Caco-2 (cell line): ENCODE measurements around the gene NTN1. TPM values are rescaled to one million over a fixed set of nuclear protein-coding genes. Genes with fewer than 3 reads are reported as not detected.

Experiments
- BruUV-seq: library from RNA; stranded (reverse); fragments of 400-500 nt; replicated peaks from 2 replicates; lab custom pipeline; 2021; lab: Mats Ljungman, UMichigan
- CTCF ChIA-PET: fragments of 300-600 bp; sonication (Branson Sonifier 250); formaldehyde crosslinking; loops from one replicate; lab custom pipeline; 2022; ENCODE audit warnings: antibody characterized with exemption; lab: Charles Lee
- POLR2A ChIA-PET: fragments of 300-600 bp; sonication (Branson Sonifier 250); formaldehyde crosslinking; loops from one replicate; lab custom pipeline; 2022; ENCODE audit warnings: antibody characterized with exemption; lab: Charles Lee
- DNase-seq, 2 experiments: peaks; one replicate each; pipeline versions ENCODE4 v3.0.0 to v3.0.0-alpha.2; 2020 to 2022
- H3K27me3 ChIP-seq: replicated peaks from 2 replicates; pipeline ENCODE4 v1.6.0; 2011; ENCODE audit warnings: low read length; ENCODE audit not compliant: control insufficient read depth, insufficient read depth
- H3K36me3 ChIP-seq: 2 replicates; pipeline ENCODE4 v1.5.1; 2011; ENCODE audit warnings: low read length; ENCODE audit not compliant: control insufficient read depth, insufficient read depth
- H3K4me1 ChIP-seq: fragments of 250-450 bp; sonication (Bioruptor Pico); 2 replicates; pipeline ENCODE4 v1.5.1; 2020; ENCODE audit warnings: mild to moderate bottlenecking
- H3K4me3 ChIP-seq: 2 replicates; pipeline ENCODE4 v1.5.1; 2011; ENCODE audit warnings: low read depth, mild to moderate bottlenecking, control low read depth, low read length
- H3K9me3 ChIP-seq: fragments of 250-450 bp; sonication (Bioruptor Pico); 2 replicates; pipeline ENCODE4 v1.5.1; 2020; ENCODE audit warnings: mild to moderate bottlenecking, moderate library complexity
- H3K27ac Mint-ChIP-seq: one replicate; pipeline ENCODE4 v1.8.0; 2022; ENCODE audit warnings: mixed read lengths; ENCODE audit not compliant: unreplicated experiment
- H3K27me3 Mint-ChIP-seq: one replicate; pipeline ENCODE4 v1.8.0; 2022; ENCODE audit warnings: mixed read lengths; ENCODE audit not compliant: insufficient read depth, unreplicated experiment
- H3K36me3 Mint-ChIP-seq: one replicate; pipeline ENCODE4 v1.8.0; 2022; ENCODE audit warnings: mild to moderate bottlenecking, mixed read lengths; ENCODE audit not compliant: insufficient read depth, unreplicated experiment
- H3K4me1 Mint-ChIP-seq: one replicate; pipeline ENCODE4 v1.8.0; 2022; ENCODE audit warnings: low read depth, mixed read lengths; ENCODE audit not compliant: unreplicated experiment
- H3K4me3 Mint-ChIP-seq: one replicate; pipeline ENCODE4 v1.8.0; 2022; ENCODE audit warnings: mild to moderate bottlenecking, moderate library complexity, mixed read lengths; ENCODE audit not compliant: unreplicated experiment
- H3K9me3 Mint-ChIP-seq: one replicate; pipeline ENCODE4 v1.8.0; 2022; ENCODE audit warnings: mixed read lengths; ENCODE audit not compliant: unreplicated experiment
- CTCF ChIP-seq, 2 experiments: fragments of 200-600 bp in 1 of 2; IDR thresholded peaks; 1 replicate in 1 of 2; 2 replicates in 1 of 2; pipeline versions ENCODE4 v1.5.1 to v1.8.0; 2011 to 2022; ENCODE audit warnings: antibody characterized with exemption in 1 of 2, control low read depth in 1 of 2, inconsistent platforms in 1 of 2, low read depth in 1 of 2, low read length in 1 of 2, mild to moderate bottlenecking in 1 of 2, moderate library complexity in 1 of 2; ENCODE audit not compliant: insufficient read depth in 1 of 2, severe bottlenecking in 1 of 2, unreplicated experiment in 1 of 2
- intact Hi-C: fragments of 100-400 bp; cut with micrococcal nuclease; formaldehyde crosslinking; loops from one replicate; pipeline ENCODE4 v1.10.0; 2022; ENCODE audit not compliant: unreplicated experiment
- total RNA-seq: library from RNA; stranded (reverse); gene quantifications from 2 replicates; pipeline ENCODE4 v1.2.3, GENCODE V29; 2022

Gene NTN1
- total RNA-seq, 1 experiment from 2014 or later: 0.88 TPM

GRCh38 chr17:9237053-9237410 lies 215.7 kb downstream of the NTN1 start:
- POLR2A ChIA-PET: no interaction called here

GRCh38 chr17:9237661-9238301 lies 216.5 kb downstream of the NTN1 start:
- no peak overlapping the region for H3K4me3 ChIP-seq
- H3K27me3 ChIP-seq: no peaks in the 10 kb centered on the region
- no peaks in the 10 kb centered on the region for H3K4me1 ChIP-seq
- no peak for TF ChIP-seq CTCF (IDR thresholded peaks at IDR 0.05; ENCODE audit: insufficient read depth in 1 of 2, low read depth in 1 of 2, low read length in 1 of 2, severe bottlenecking in 1 of 2, unreplicated experiment in 1 of 2)
- H3K4me1 Mint-ChIP-seq: no peaks in the 10 kb centered on the region
- H3K4me3 Mint-ChIP-seq: no peak overlapping the region
- no peak overlapping the region for H3K27ac Mint-ChIP-seq
- no peaks in the 10 kb centered on the region for H3K36me3 Mint-ChIP-seq
- DNase-seq: no peak
- no peaks in the 10 kb centered on the region for H3K27me3 Mint-ChIP-seq
- intact Hi-C loops: no loop called here
- ChIA-PET POLR2A (no interaction called here), CTCF (no interaction called here)
- H3K9me3 ChIP-seq: no peaks in the 10 kb centered on the region
- no TSS peak for BruUV-seq
- H3K9me3 Mint-ChIP-seq: no peaks in the 10 kb centered on the region
- H3K36me3 ChIP-seq: no peaks in the 10 kb centered on the region

More at GRCh38 chr17:9237053-9237410, 215.7 kb downstream of the NTN1 start:
- no peaks in the 10 kb centered on the region for H3K27me3 Mint-ChIP-seq
- no peaks in the 10 kb centered on the region for H3K36me3 Mint-ChIP-seq
- H3K9me3 Mint-ChIP-seq: no peaks in the 10 kb centered on the region
- CTCF ChIA-PET: no interaction called here
- H3K27me3 ChIP-seq: no peaks in the 10 kb centered on the region
- H3K36me3 ChIP-seq: no peaks in the 10 kb centered on the region
- H3K4me3 Mint-ChIP-seq: no peak overlapping the region
- intact Hi-C loops: no loop called here
- H3K27ac Mint-ChIP-seq: no peak overlapping the region
- no TSS peak for BruUV-seq
- H3K4me3 ChIP-seq: no peak overlapping the region
- no peak for TF ChIP-seq CTCF (IDR thresholded peaks at IDR 0.05; ENCODE audit: insufficient read depth in 1 of 2, low read depth in 1 of 2, low read length in 1 of 2, severe bottlenecking in 1 of 2, unreplicated experiment in 1 of 2)
- no peaks in the 10 kb centered on the region for H3K4me1 ChIP-seq
- no peaks in the 10 kb centered on the region for H3K4me1 Mint-ChIP-seq
- H3K9me3 ChIP-seq: no peaks in the 10 kb centered on the region
- no peak for DNase-seq

- CTCF ChIA-PET: no interaction called here
- Mint-ChIP-seq H3K4me3 (no peak overlapping the region), H3K27ac (no peak overlapping the region)
Measured at GRCh38 chr17:9238340-9239245, 217.3 kb downstream of the NTN1 start.

More at GRCh38 chr17:9238340-9239245, 217.3 kb downstream of the NTN1 start:
- POLR2A ChIA-PET: no interaction called here
- no peak for TF ChIP-seq CTCF (IDR thresholded peaks at IDR 0.05; ENCODE audit: insufficient read depth in 1 of 2, low read depth in 1 of 2, low read length in 1 of 2, severe bottlenecking in 1 of 2, unreplicated experiment in 1 of 2)
- H3K9me3 Mint-ChIP-seq: no peaks in the 10 kb centered on the region
- H3K36me3 Mint-ChIP-seq: no peaks in the 10 kb centered on the region
- Histone ChIP-seq H3K36me3 (no peaks in the 10 kb centered on the region), H3K4me3 (no peak overlapping the region), H3K4me1 (no peaks in the 10 kb centered on the region), H3K27me3 (no peaks in the 10 kb centered on the region), H3K9me3 (no peaks in the 10 kb centered on the region)
- intact Hi-C loops: no loop called here
- H3K4me1 Mint-ChIP-seq: no peaks in the 10 kb centered on the region
- no peak for DNase-seq
- no TSS peak for BruUV-seq
- no peaks in the 10 kb centered on the region for H3K27me3 Mint-ChIP-seq
